Suppressor macrophage treated with lipopolysaccharide for 4 hours (primary cell): ENCODE results near the gene FBLN2.
"Not testable (repeated sequence)": the region's sequence is repeated elsewhere in the genome, so short reads cannot be mapped to it uniquely, and the experiment has no call there.

Experiments
- DNase-seq: peaks from one replicate; pipeline ENCODE4 v3.0.0-alpha.2; 2020

FBLN2 gene

GRCh38 chr3:13548696-13549622, at the start of gene FBLN2:
Gene FBLN2, plus strand, starts transcription at chr3:13549125. Its CDS starts 21,231 bp downstream, at chr3:13570356.
- peak; percentile 23 for DNase-seq

DNA sequence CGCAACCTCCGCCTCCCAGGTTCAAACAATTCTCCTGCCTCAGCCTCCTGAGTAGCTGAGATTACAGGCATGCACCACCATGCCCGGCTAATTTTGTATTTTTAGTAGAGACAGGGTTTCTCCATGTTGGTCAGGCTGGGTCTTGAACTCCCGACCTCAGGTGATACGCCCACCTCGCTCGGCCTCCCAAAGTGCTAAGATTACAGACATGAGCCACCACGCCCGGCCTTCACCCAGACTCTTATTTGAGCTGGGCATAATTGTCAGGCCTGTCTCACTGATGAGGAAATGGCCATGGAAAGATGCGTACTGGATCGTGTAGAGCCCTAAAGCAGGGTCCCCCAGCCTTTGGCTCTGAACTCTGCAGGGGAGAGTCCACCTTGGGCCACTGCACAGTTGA, 49.7 kb upstream of the FBLN2 start:
- DNase-seq = not testable (repeated sequence)

DNA sequence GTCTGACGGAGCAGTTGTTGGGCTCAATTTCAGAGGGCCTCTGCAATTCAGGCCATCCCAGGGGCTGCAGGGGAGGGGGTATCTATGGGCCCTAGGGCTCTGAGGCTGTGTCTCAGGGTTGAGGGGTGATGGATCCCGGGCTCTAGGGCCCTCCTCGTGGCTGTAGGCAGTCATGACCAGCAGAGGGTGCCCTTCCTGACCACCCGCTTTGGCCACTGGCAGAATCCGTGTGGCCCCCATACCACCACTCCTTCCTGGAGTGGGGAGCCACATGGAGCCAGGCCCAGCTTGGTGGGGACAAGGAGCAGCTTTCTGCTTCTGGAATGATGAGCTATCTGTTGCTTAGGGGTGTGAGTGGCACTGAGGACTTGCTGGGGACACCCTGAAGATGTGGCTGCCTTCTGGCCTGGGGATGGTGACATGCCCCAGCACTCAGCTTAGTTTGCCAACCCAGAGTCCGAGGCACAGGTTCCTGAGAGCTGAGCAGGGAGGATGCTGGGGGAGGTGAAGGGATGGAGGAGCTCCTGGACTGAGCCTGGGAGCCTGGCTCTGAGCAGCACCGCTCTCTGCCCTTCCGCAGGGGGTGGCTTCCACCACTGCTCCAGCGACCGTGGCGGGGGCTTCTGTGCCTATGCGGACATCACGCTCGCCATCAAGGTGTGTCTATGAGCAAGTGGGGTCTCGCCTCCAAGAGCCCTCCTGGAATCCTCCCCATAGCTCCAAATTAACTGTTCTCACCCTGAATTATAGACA, 48.6 kb upstream of the FBLN2 start:
- peak; percentile 28 for DNase-seq

- no peak for DNase-seq
These were observed 47.9 kb upstream of the FBLN2 start for GRCh38 chr3:13501056-13501455.

- DNase-seq = no peak
These were observed 47.4 kb upstream of the FBLN2 start for GRCh38 chr3:13501521-13501920.

- no peak for DNase-seq
These were observed 46.8 kb upstream of the FBLN2 start for GRCh38 chr3:13501958-13502790.

- no peak for DNase-seq
These were observed 46.2 kb upstream of the FBLN2 start for GRCh38 chr3:13502791-13503060.

- DNase-seq = no peak
These were observed 44.6 kb upstream of the FBLN2 start for GRCh38 chr3:13504161-13504831.

- DNase-seq = no peak
These were observed 43.5 kb upstream of the FBLN2 start for GRCh38 chr3:13505147-13506130.

- no peak for DNase-seq
These were observed 42.7 kb upstream of the FBLN2 start for GRCh38 chr3:13506239-13506638.

- no peak for DNase-seq
These were observed 42.2 kb upstream of the FBLN2 start for GRCh38 chr3:13506680-13507079.

DNA sequence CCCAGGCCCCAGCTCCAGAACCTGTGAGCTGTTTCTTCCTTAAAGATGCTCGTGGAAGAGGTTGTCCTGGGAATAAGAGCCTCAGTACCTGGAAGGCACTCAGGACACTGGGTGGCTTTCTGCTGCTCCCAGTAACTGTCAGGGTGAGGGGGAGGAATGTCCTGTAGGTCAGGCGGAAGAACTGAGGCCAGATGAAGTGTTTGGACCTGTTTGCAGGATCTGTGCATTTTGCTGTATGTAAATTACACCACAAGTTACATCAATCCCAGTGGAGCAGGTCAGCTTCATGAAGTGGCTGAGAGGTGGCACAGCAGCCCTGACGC, 41.7 kb upstream of the FBLN2 start:
- no peak for DNase-seq

- DNase-seq = no peak
These were observed 41.2 kb upstream of the FBLN2 start for GRCh38 chr3:13507570-13508339.

DNA sequence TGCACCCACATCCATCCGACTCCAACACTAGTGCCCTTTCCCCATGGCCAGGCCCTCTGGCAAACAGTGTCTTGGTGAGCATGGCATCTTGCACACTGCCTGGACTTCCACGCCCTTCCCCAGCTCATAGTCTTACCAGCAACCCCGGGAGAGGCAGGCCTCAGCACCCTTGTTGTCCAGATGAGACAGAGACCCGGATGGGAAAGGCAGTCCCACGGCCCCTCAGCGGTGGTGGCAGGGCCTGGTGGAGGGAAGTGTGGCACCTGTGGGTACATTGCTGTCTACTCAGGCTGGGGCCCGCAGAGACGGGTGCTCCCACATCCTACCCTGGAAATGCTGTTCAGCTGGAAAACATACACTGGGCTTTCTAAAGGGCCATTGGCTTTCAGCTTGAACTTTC, 40.4 kb upstream of the FBLN2 start:
- DNase-seq = no peak

DNA sequence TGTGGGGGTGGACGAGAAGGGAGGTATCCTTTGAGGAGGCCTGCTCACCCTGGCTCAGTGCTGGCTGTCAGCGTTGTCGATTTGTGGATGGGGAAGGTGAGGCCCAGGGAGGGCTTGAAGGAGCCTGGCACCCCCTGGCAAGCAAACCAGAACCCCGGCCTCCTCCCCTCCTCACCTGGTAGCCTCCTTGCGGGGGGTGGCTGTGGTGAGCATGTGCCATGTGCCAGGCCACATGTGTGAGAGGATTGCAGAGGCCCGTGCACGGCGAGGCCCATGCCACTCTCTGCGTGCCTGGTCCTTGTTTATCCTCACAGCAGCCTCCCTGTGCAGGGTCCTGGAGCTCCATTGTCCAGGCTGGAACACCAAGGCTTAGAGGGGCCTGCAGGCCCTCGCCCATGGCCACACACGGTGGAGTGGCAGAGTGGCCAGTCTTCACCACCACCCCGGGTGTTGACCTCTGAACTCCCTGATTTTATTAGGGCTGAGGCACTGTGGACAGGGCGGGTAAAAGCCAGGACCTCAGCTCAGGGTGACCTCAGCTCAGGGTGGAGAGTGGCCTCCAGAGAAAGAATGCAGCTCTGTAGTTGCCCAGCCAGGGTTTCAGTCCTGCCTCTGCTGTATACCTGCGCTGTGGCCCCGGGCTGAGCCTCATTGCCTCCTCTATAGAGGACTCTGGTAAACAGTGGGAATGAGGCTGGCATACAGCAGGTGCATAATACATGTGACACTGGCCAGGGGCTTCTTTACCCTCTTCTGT, 39.7 kb upstream of the FBLN2 start:
- DNase-seq = no peak

- DNase-seq = no peak
These were observed 39.1 kb upstream of the FBLN2 start for GRCh38 chr3:13509816-13510192.

GRCh38 chr3:13512451-13512850, 36.5 kb upstream of the FBLN2 start:
- DNase-seq = no peak

- DNase-seq = no peak
These were observed 35.6 kb upstream of the FBLN2 start for GRCh38 chr3:13513051-13513912.

GRCh38 chr3:13513913-13514517, 34.9 kb upstream of the FBLN2 start:
- DNase-seq = no peak
